Fibroblast of pulmonary artery (primary cell): ENCODE results near the gene DNAJB8.

Source experiments
- DNase-seq: peaks from one replicate; pipeline ENCODE4 v3.0.0-alpha.2; 2010; ENCODE audit warnings: low read depth
- H3K4me3 ChIP-seq: replicated peaks from 2 replicates; pipeline ENCODE4 v1.5.1; 2011; ENCODE audit warnings: low read depth, mild to moderate bottlenecking, control low read depth, low read length, moderate library complexity
- TF ChIP-seq, protein P1 (sequence below): IDR thresholded peaks from 2 replicates; pipeline ENCODE4 v1.5.1; 2011; ENCODE audit warnings: mild to moderate bottlenecking, control low read depth, low read length, inconsistent platforms; ENCODE audit errors: missing control alignments

The DNAJB8 gene

GRCh38 chr3:128466840-128467541, at the start of gene DNAJB8:
DNAJB8 (minus strand) TSS chr3:128466890; CDS start chr3:128463245, 3,645 bp downstream.
- TF ChIP-seq, protein P1, sequence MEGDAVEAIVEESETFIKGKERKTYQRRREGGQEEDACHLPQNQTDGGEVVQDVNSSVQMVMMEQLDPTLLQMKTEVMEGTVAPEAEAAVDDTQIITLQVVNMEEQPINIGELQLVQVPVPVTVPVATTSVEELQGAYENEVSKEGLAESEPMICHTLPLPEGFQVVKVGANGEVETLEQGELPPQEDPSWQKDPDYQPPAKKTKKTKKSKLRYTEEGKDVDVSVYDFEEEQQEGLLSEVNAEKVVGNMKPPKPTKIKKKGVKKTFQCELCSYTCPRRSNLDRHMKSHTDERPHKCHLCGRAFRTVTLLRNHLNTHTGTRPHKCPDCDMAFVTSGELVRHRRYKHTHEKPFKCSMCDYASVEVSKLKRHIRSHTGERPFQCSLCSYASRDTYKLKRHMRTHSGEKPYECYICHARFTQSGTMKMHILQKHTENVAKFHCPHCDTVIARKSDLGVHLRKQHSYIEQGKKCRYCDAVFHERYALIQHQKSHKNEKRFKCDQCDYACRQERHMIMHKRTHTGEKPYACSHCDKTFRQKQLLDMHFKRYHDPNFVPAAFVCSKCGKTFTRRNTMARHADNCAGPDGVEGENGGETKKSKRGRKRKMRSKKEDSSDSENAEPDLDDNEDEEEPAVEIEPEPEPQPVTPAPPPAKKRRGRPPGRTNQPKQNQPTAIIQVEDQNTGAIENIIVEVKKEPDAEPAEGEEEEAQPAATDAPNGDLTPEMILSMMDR: no peak
- DNase-seq: no peak

DNA sequence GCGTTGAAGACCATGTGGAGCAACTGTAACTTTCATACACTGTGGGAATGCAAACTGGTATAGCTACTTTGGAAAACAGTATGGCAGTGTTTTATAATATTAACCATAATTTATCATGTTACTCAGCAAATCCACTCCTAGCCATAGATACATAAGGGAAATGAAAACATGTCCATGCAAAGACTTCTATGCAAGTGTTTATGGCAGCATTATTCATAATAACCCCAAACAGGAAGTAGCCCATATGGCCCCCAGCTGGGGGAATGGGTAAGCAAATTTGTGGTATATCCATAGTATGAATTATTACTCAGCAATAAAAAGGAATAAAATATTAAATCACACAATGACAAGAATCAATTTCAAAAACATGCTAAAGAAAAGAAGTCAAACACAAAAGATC, 49.3 kb upstream of the DNAJB8 start:
- no peak overlapping the region for H3K4me3 ChIP-seq
- TF ChIP-seq, protein P1: no peak

More at GRCh38 chr3:128466840-128467541, at the start of gene DNAJB8:
- H3K4me3 ChIP-seq: no peak within 1 kb of the TSS

GRCh38 chr3:128508852-128509251, 42.2 kb upstream of the DNAJB8 start:
- H3K4me3 ChIP-seq: no peak overlapping the region
- no peak for DNase-seq
- TF ChIP-seq, protein P1: no peak

More for the DNA sequence above, 49.3 kb upstream of the DNAJB8 start:
- no peak for DNase-seq

GRCh38 chr3:128506754-128507153, 40.1 kb upstream of the DNAJB8 start:
- TF ChIP-seq, protein P1: no peak
- H3K4me3 ChIP-seq: no peak overlapping the region
- DNase-seq: no peak

- peak; percentile 38 for DNase-seq
- H3K4me3 ChIP-seq: no peak overlapping the region
- TF ChIP-seq, protein P1: no peak
These were observed 39.1 kb upstream of the DNAJB8 start for GRCh38 chr3:128505771-128506170.

DNA sequence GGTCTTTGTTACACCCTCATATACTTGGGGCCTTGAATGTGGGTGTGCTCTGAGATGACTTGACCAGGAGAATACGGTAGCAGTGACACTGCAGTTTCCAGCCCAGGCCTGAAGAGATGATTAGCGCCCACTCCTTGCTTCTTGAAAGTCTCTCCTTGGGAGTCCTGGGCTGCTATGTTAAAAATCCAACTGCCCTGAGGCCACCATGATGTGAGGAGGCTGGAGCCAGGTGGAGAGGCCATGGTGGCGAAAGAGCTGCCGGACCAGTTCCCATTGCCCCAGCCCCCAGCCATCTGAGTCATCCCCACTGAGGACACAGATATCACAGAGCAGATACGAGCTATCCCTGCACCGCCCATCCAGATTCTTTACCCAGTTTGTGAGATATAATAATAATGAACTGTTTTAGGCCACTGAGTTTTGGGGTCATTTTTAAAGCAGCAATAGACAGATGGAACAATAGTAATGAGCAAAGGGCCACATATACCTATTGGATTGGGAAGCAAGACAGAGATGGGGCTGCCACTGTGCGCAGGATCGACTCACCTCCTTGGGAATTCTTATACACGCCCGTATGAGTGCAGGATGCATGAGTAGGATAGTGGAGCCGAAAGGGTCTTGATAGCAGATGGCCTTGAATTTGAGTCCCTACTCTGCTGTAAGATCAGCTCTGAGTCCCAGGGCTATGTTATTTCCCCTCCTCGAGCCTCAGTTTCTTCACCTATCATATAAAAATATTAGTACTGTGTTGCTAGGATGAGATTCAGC, 38.5 kb upstream of the DNAJB8 start:
- no peak overlapping the region for H3K4me3 ChIP-seq
- DNase-seq: no peak
- TF ChIP-seq, protein P1: no peak
